HCT116 (cell line): ENCODE data around the gene CPLANE2. TPM values are rescaled to one million over a fixed set of nuclear protein-coding genes. Genes with fewer than 3 reads are reported as not detected.

ENCODE experiments used
- ATAC-seq: fragments of 200-7000 bp; cut with Tn5 transposase; 2 replicates; pipeline ENCODE4 v1.9.1; 2020; ENCODE audit warnings: mild to moderate bottlenecking, moderate library complexity
- BruUV-seq: library from RNA; stranded (reverse); fragments of 400-500 nt; replicated peaks from 2 replicates; lab custom pipeline; 2021; lab: Mats Ljungman, UMichigan
- CTCF ChIA-PET: fragments of 300-600 bp; sonication (Branson Sonifier 250); formaldehyde crosslinking; loops from one replicate; lab custom pipeline; 2021; ENCODE audit warnings: antibody characterized with exemption; lab: Charles Lee
- POLR2A ChIA-PET: fragments of 300-600, 350-600 bp; sonication (Branson Sonifier 250); formaldehyde crosslinking; loops from one replicate; lab custom pipeline; 2021; ENCODE audit warnings: antibody characterized with exemption; lab: Charles Lee
- RAD21 ChIA-PET, 2 experiments: fragments of 300-600 bp; sonication (Branson Sonifier 250); formaldehyde crosslinking; loops; one replicate each; lab custom pipeline; 2023; ENCODE audit warnings: low total read pairs in 2 of 2; ENCODE audit not compliant: uncharacterized antibody in 2 of 2, unreplicated experiment in 2 of 2, low non-redundant PET in 1 of 2; lab: Charles Lee
- DNase-seq: peaks from one replicate; pipeline ENCODE4 v3.0.0-alpha.2; 2010; ENCODE audit warnings: low read depth, low spot score
- H2AFZ ChIP-seq: fragments of 200-600 bp; shearing (Covaris generic), sonication (generic); 2 replicates; pipeline ENCODE4 v1.6.1; 2017; ENCODE audit warnings: low read depth, mixed run types, mixed read lengths, antibody characterized with exemption, low read length; ENCODE audit not compliant: poor library complexity, severe bottlenecking
- H3K27ac ChIP-seq: 2 replicates; pipeline ENCODE4 v1.5.1; 2012; ENCODE audit warnings: low read depth, low read length
- H3K27me3 ChIP-seq: fragments of 200-600 bp; sonication (generic); 2 replicates; pipeline ENCODE4 v1.6.1; 2016; ENCODE audit warnings: mixed run types, low read length, mixed read lengths; ENCODE audit not compliant: insufficient read depth
- H3K36me3 ChIP-seq, 2 experiments: fragments of 200-500 bp in 1 of 2; fragments of 200-600 bp in 1 of 2; sonication (Bioruptor generic) in 1 of 2; sonication (generic) in 1 of 2; 2 replicates each; pipeline versions ENCODE4 v1.5.1 to v1.6.1; 2014 to 2016; ENCODE audit warnings: low read length in 2 of 2, inconsistent platforms in 1 of 2, mixed read lengths in 1 of 2, mixed run types in 1 of 2; ENCODE audit not compliant: insufficient read depth in 2 of 2, control insufficient read depth in 1 of 2
- H3K4me1 ChIP-seq, 2 experiments: fragments of 200-600 bp in 1 of 2; sonication (generic) in 1 of 2; 2 replicates each; pipeline versions ENCODE4 v1.5.1 to v1.6.1; 2012 to 2017; ENCODE audit warnings: low read length in 2 of 2, inconsistent platforms in 1 of 2, mild to moderate bottlenecking in 1 of 2, mixed read lengths in 1 of 2, mixed run types in 1 of 2, moderate library complexity in 1 of 2; ENCODE audit not compliant: insufficient read depth in 2 of 2, control insufficient read depth in 1 of 2
- H3K4me2 ChIP-seq: fragments of 200-600 bp; sonication (generic); 2 replicates; pipeline ENCODE4 v1.6.1; 2017; ENCODE audit warnings: mixed run types, low read length, mixed read lengths
- H3K4me3 ChIP-seq, 2 experiments: fragments of 200-600 bp in 1 of 2; sonication (generic) in 1 of 2; replicated peaks in 1 of 2; 2 replicates each; pipeline ENCODE4 v1.5.1; 2011 to 2016; ENCODE audit warnings: low read length in 2 of 2, control low read depth in 1 of 2, low read depth in 1 of 2, mild to moderate bottlenecking in 1 of 2, mixed read lengths in 1 of 2, mixed run types in 1 of 2
- H3K79me2 ChIP-seq: fragments of 200-600 bp; sonication (generic); 2 replicates; pipeline ENCODE4 v1.6.1; 2017; ENCODE audit warnings: mild to moderate bottlenecking, mixed run types, low read length, moderate library complexity, mixed read lengths; ENCODE audit not compliant: insufficient read depth
- H3K9ac ChIP-seq: fragments of 200-600 bp; sonication (generic); 2 replicates; pipeline ENCODE4 v1.6.1; 2016; ENCODE audit warnings: low read length, mixed read lengths
- H3K9me2 ChIP-seq: fragments of 200-600 bp; sonication (generic), shearing (Covaris generic); 2 replicates; pipeline ENCODE4 v1.6.1; 2017; ENCODE audit warnings: mixed run types, mild to moderate bottlenecking, moderate library complexity; ENCODE audit not compliant: insufficient read depth
- H3K9me3 ChIP-seq, 2 experiments: fragments of 200-500 bp in 1 of 2; fragments of 200-600 bp in 1 of 2; sonication (Bioruptor generic) in 1 of 2; sonication (generic) in 1 of 2; 2 replicates each; pipeline ENCODE4 v1.6.1; 2014 to 2017; ENCODE audit warnings: low read length in 2 of 2, mixed read lengths in 2 of 2, inconsistent platforms in 1 of 2, low read depth in 1 of 2, mild to moderate bottlenecking in 1 of 2, mixed run types in 1 of 2, moderate library complexity in 1 of 2; ENCODE audit not compliant: control insufficient read depth in 1 of 2, insufficient read depth in 1 of 2
- H4K20me1 ChIP-seq: fragments of 200-600 bp; sonication (generic), shearing (Covaris generic); 2 replicates; pipeline ENCODE4 v1.6.1; 2017; ENCODE audit warnings: mixed run types, mild to moderate bottlenecking, moderate library complexity; ENCODE audit not compliant: insufficient read depth
- EZH2 ChIP-seq: fragments of 200-600 bp; sonication (generic); IDR thresholded peaks from 2 replicates; pipeline ENCODE4 v1.6.1; 2017; ENCODE audit warnings: antibody characterized with exemption, mixed run types
- FOSL1 ChIP-seq: IDR thresholded peaks from 2 replicates; pipeline ENCODE4 v1.6.1; 2012; ENCODE audit warnings: low read depth
- SIN3A ChIP-seq: IDR thresholded peaks from 2 replicates; pipeline ENCODE4 v1.6.1; 2012; ENCODE audit warnings: low read depth
- ZFX ChIP-seq: fragments of 450-650 bp; IDR thresholded peaks from 2 replicates; pipeline ENCODE4 v1.6.1; 2017
- intact Hi-C: fragments of 100-400 bp; cut with micrococcal nuclease; formaldehyde crosslinking; loops from 2 replicates; pipeline ENCODE4 v1.10.0; 2022
- total RNA-seq: library from RNA; stranded (reverse); gene quantifications from one replicate; pipeline ENCODE4 v1.2.1, GENCODE V29; 2021; ENCODE audit not compliant: unreplicated experiment

Gene CPLANE2
- total RNA-seq, 1 experiment from 2014 or later = 8.1 TPM

GRCh38 chr1:16204216-16204615 is 32.8 kb downstream of the CPLANE2 start:
- TF ChIP-seq FOSL1 (no peak), SIN3A (no peak), EZH2 (no peak)
- DNase-seq = no peak
- H4K20me1 ChIP-seq = no peaks in the 10 kb centered on the region
- ChIA-PET POLR2A (no interaction called here), RAD21 (no interaction called here), CTCF (interaction anchor here (1.2 kb wide), 1 partner anchor 125 kb away, joined by 3 read pairs; no protein-coding TSS in a partner anchor)
- H3K9me2 ChIP-seq = no peaks in the 10 kb centered on the region
- H3K36me3 ChIP-seq = peaks cover 15 to 27% of the 10 kb centered on the region in 2 experiments; a peak in 3 of 4 replicates
- H3K4me3 ChIP-seq = no peak overlapping the region
- H3K4me1 ChIP-seq = peaks cover 19 to 34% of the 10 kb centered on the region in 2 experiments
- no peak overlapping the region for H2AFZ ChIP-seq
- H3K27ac ChIP-seq = no peak overlapping the region
- BruUV-seq = no TSS peak
- no peaks in the 10 kb centered on the region for H3K9me3 ChIP-seq
- no peak overlapping the region for H3K9ac ChIP-seq
- H3K79me2 ChIP-seq = peaks cover 9% of the 10 kb centered on the region; the same call in 1 of the 2 replicates
- ATAC-seq = no peak
- H3K27me3 ChIP-seq = no peaks in the 10 kb centered on the region
- intact Hi-C loops = no loop called here
- no peak overlapping the region for H3K4me2 ChIP-seq

GRCh38 chr1:16203550-16203949 is 33.4 kb downstream of the CPLANE2 start:
- no TSS peak for BruUV-seq
- POLR2A ChIA-PET = no interaction called here
- intact Hi-C loops = no loop called here

More at GRCh38 chr1:16203550-16203949, 33.4 kb downstream of the CPLANE2 start:
- H3K27ac ChIP-seq = no peak overlapping the region
- no peaks in the 10 kb centered on the region for H3K9me3 ChIP-seq
- no peak overlapping the region for H2AFZ ChIP-seq
- peaks cover 21 to 27% of the 10 kb centered on the region in 2 experiments; a peak in 3 of 4 replicates for H3K36me3 ChIP-seq
- H3K4me3 ChIP-seq = no peak overlapping the region
- H3K79me2 ChIP-seq = peaks cover 9% of the 10 kb centered on the region; the same call in 1 of the 2 replicates
- ATAC-seq (no peak), DNase-seq (no peak)
- ChIA-PET RAD21 (no interaction called here), CTCF (interaction anchor here (1.2 kb wide), 1 partner anchor 125 kb away, joined by 3 read pairs; no protein-coding TSS in a partner anchor)
- no peaks in the 10 kb centered on the region for H3K27me3 ChIP-seq
- H3K4me2 ChIP-seq = no peak overlapping the region
- no peaks in the 10 kb centered on the region for H3K9me2 ChIP-seq
- TF ChIP-seq ZFX = no peak
- no peak overlapping the region for H3K9ac ChIP-seq
- no peaks in the 10 kb centered on the region for H4K20me1 ChIP-seq
- peaks cover 14 to 28% of the 10 kb centered on the region in 2 experiments for H3K4me1 ChIP-seq
